Trophoblast cell (in vitro differentiated cells and primary cell): ENCODE results near the gene VPS9D1.

Source experiments
- DNase-seq, 2 donors: peaks; one replicate each; pipeline ENCODE4 v3.0.0-alpha.2; 2016
- H2AFZ ChIP-seq: 2 replicates; pipeline ENCODE4 v1.6.1; 2013; ENCODE audit warnings: low read length, moderate library complexity, mild to moderate bottlenecking; ENCODE audit not compliant: insufficient read depth, poor library complexity
- H2AK5ac ChIP-seq: 2 replicates; pipeline ENCODE4 v1.6.1; 2013; ENCODE audit warnings: mild to moderate bottlenecking, low read length
- H2BK120ac ChIP-seq: 2 replicates; pipeline ENCODE4 v1.6.1; 2013; ENCODE audit warnings: low read length, mild to moderate bottlenecking, moderate library complexity; ENCODE audit not compliant: insufficient read depth, poor library complexity
- H2BK12ac ChIP-seq: 2 replicates; pipeline ENCODE4 v1.6.1; 2013; ENCODE audit warnings: mild to moderate bottlenecking, low read length, moderate library complexity
- H2BK5ac ChIP-seq: 2 replicates; pipeline ENCODE4 v1.6.1; 2013; ENCODE audit warnings: low read length, low read depth, moderate library complexity, mild to moderate bottlenecking; ENCODE audit not compliant: poor library complexity
- H3K14ac ChIP-seq: 2 replicates; pipeline ENCODE4 v1.6.1; 2013; ENCODE audit warnings: mild to moderate bottlenecking, low read length
- H3K18ac ChIP-seq: 2 replicates; pipeline ENCODE4 v1.6.1; 2013; ENCODE audit warnings: mild to moderate bottlenecking, low read length
- H3K23ac ChIP-seq: 2 replicates; pipeline ENCODE4 v1.6.1; 2013; ENCODE audit warnings: low read length
- H3K27ac ChIP-seq: 2 replicates; pipeline ENCODE4 v1.5.1; 2013; ENCODE audit warnings: low read depth, mild to moderate bottlenecking, inconsistent platforms, low read length, moderate library complexity
- H3K27me3 ChIP-seq: 2 replicates; pipeline ENCODE4 v1.6.1; 2013; ENCODE audit warnings: inconsistent platforms, mild to moderate bottlenecking, low read length, moderate library complexity; ENCODE audit not compliant: insufficient read depth
- H3K36me3 ChIP-seq, 2 experiments: 1 replicate in 1 of 2; 2 replicates in 1 of 2; pipeline ENCODE4 v1.6.1; 2013; ENCODE audit warnings: low read length in 2 of 2, mild to moderate bottlenecking in 2 of 2, moderate library complexity in 1 of 2; ENCODE audit not compliant: insufficient read depth in 2 of 2, control insufficient read depth in 1 of 2
- H3K4ac ChIP-seq: 2 replicates; pipeline ENCODE4 v1.6.1; 2013; ENCODE audit warnings: low read depth, mild to moderate bottlenecking, low read length, moderate library complexity
- H3K4me1 ChIP-seq, 2 experiments: 1 replicate in 1 of 2; 2 replicates in 1 of 2; pipeline ENCODE4 v1.6.1; 2013; ENCODE audit warnings: low read length in 2 of 2, mild to moderate bottlenecking in 2 of 2, moderate library complexity in 1 of 2; ENCODE audit not compliant: insufficient read depth in 2 of 2, control insufficient read depth in 1 of 2
- H3K4me2 ChIP-seq: 2 replicates; pipeline ENCODE4 v1.6.1; 2013; ENCODE audit warnings: inconsistent platforms, mild to moderate bottlenecking, low read length, moderate library complexity
- H3K4me3 ChIP-seq: 2 replicates; pipeline ENCODE4 v1.5.1; 2013; ENCODE audit warnings: mild to moderate bottlenecking, low read depth, low read length, inconsistent platforms
- H3K79me1 ChIP-seq: one replicate; pipeline ENCODE4 v1.6.1; 2013; ENCODE audit warnings: low read length
- H3K79me2 ChIP-seq: 2 replicates; pipeline ENCODE4 v1.6.1; 2013; ENCODE audit warnings: low read length, mild to moderate bottlenecking; ENCODE audit not compliant: control insufficient read depth, insufficient read depth, poor library complexity
- H3K9ac ChIP-seq: 2 replicates; pipeline ENCODE4 v1.6.1; 2013; ENCODE audit warnings: mild to moderate bottlenecking, low read length
- H3K9me3 ChIP-seq: 2 replicates; pipeline ENCODE4 v1.6.1; 2013; ENCODE audit warnings: low read depth, mild to moderate bottlenecking, control low read depth, inconsistent platforms, low read length; ENCODE audit not compliant: insufficient read depth
- H4K12ac ChIP-seq: 2 replicates; pipeline ENCODE4 v1.6.1; 2013; ENCODE audit warnings: low read depth, mild to moderate bottlenecking, low read length, moderate library complexity
- H4K8ac ChIP-seq: 2 replicates; pipeline ENCODE4 v1.6.1; 2013; ENCODE audit warnings: low read depth, mild to moderate bottlenecking, low read length, moderate library complexity
- H4K91ac ChIP-seq: one replicate; pipeline ENCODE4 v1.6.1; 2013; ENCODE audit warnings: low read depth, mild to moderate bottlenecking, low read length, moderate library complexity
- WGBS: extraction: QIAGEN DNeasy Blood & Tissue Kit; methylation state at CpG from one replicate; pipeline ENCODE4 v1.1.7; 2013; ENCODE audit warnings: missing lambda C conversion rate; ENCODE audit not compliant: insufficient read length, insufficient coverage; ENCODE audit errors: extremely low coverage; 5-methylcytosine and 5-hydroxymethylcytosine counted together

Gene VPS9D1

GRCh38 chr16:89706518-89707260, 14.0 kb downstream of the VPS9D1 start:
- H2BK120ac ChIP-seq: no peak overlapping the region
- no peaks in the 10 kb centered on the region for H3K9me3 ChIP-seq
- H3K79me2 ChIP-seq: no peaks in the 10 kb centered on the region
- peaks cover 2 to 3% of the 10 kb centered on the region in 2 experiments for H3K4me1 ChIP-seq
- no peak overlapping the region for H2BK5ac ChIP-seq
- no peak overlapping the region for H3K23ac ChIP-seq
- H3K36me3 ChIP-seq: no peaks in the 10 kb centered on the region
- no peaks in the 10 kb centered on the region for H3K79me1 ChIP-seq
- no peak overlapping the region for H2AFZ ChIP-seq
- no peak overlapping the region for H3K9ac ChIP-seq
- no peak overlapping the region for H4K91ac ChIP-seq
- WGBS: no CpG with 5 or more reads among the region's 14 CpGs
- no peak overlapping the region for H4K12ac ChIP-seq
- H3K27me3 ChIP-seq: no peaks in the 10 kb centered on the region
- no peak for DNase-seq
- no peak overlapping the region for H2BK12ac ChIP-seq
- no peak overlapping the region for H4K8ac ChIP-seq
- H3K27ac ChIP-seq: no peak overlapping the region
- H2AK5ac ChIP-seq: no peak overlapping the region
- H3K18ac ChIP-seq: no peak overlapping the region
- no peak overlapping the region for H3K4ac ChIP-seq
- H3K4me2 ChIP-seq: no peak overlapping the region
- H3K14ac ChIP-seq: no peak overlapping the region
- no peak overlapping the region for H3K4me3 ChIP-seq

- DNase-seq: no peak
- Histone ChIP-seq H3K27me3 (no peaks in the 10 kb centered on the region), H4K91ac (no peak overlapping the region), H4K8ac (no peak overlapping the region), H3K4ac (no peak overlapping the region), H4K12ac (no peak overlapping the region), H2BK12ac (no peak overlapping the region), H3K9me3 (no peaks in the 10 kb centered on the region), H3K23ac (no peak overlapping the region), H3K4me3 (no peak overlapping the region), H2AK5ac (no peak overlapping the region), H3K27ac (no peak overlapping the region), H2BK5ac (no peak overlapping the region), H3K36me3 (no peaks in the 10 kb centered on the region), H2AFZ (no peak overlapping the region), H3K79me1 (peaks cover 11% of the 10 kb centered on the region), H3K9ac (no peak overlapping the region), H3K4me2 (no peak overlapping the region), H3K79me2 (peaks cover 2% of the 10 kb centered on the region), H3K14ac (no peak overlapping the region), H2BK120ac (no peak overlapping the region), H3K4me1 (peaks cover 9 to 11% of the 10 kb centered on the region in 2 experiments), H3K18ac (no peak overlapping the region)
- no CpG with 5 or more reads among the region's 15 CpGs for WGBS
These were observed 15.7 kb downstream of the VPS9D1 start for GRCh38 chr16:89705006-89705405.

- Histone ChIP-seq H4K91ac (no peak overlapping the region), H2BK12ac (no peak overlapping the region), H2AFZ (no peak overlapping the region), H3K9ac (no peak overlapping the region), H3K14ac (no peak overlapping the region), H3K4me3 (no peak overlapping the region), H2BK5ac (no peak overlapping the region), H2AK5ac (no peak overlapping the region), H4K8ac (no peak overlapping the region), H3K9me3 (no peaks in the 10 kb centered on the region), H3K36me3 (no peaks in the 10 kb centered on the region), H3K4ac (no peak overlapping the region), H3K4me2 (no peak overlapping the region), H3K4me1 (peaks cover 13 to 14% of the 10 kb centered on the region in 2 experiments), H4K12ac (no peak overlapping the region), H2BK120ac (no peak overlapping the region), H3K18ac (no peak overlapping the region), H3K79me2 (peaks cover 2% of the 10 kb centered on the region), H3K79me1 (peaks cover 11% of the 10 kb centered on the region), H3K23ac (no peak overlapping the region), H3K27ac (no peak overlapping the region), H3K27me3 (no peaks in the 10 kb centered on the region)
- WGBS: no CpG with 5 or more reads among the region's 13 CpGs
- DNase-seq: no peak
These were observed 16.4 kb downstream of the VPS9D1 start for GRCh38 chr16:89704281-89704680.

- peak within 1 kb of the TSS; percentile 1 for H3K4ac ChIP-seq
- H3K36me3 ChIP-seq: peaks cover 13 to 15% of the 10 kb centered on the region in 2 experiments
- no peaks in the 10 kb centered on the region for H3K27me3 ChIP-seq
- peak within 1 kb of the TSS; percentile 10 for H2BK120ac ChIP-seq
- H4K12ac ChIP-seq: peak within 1 kb of the TSS; percentile 16
- H2AK5ac ChIP-seq: peak within 1 kb of the TSS; percentile 61
- H2BK12ac ChIP-seq: no peak within 1 kb of the TSS
- H3K9me3 ChIP-seq: no peaks in the 10 kb centered on the region
- H3K4me2 ChIP-seq: peak within 1 kb of the TSS; percentile 89
- peak within 1 kb of the TSS; percentile 84 for H3K4me3 ChIP-seq
- DNase-seq: peak; percentile 97 to 98
- H3K79me2 ChIP-seq: peaks cover 2% of the 10 kb centered on the region
- peak within 1 kb of the TSS; percentile 79 for H3K14ac ChIP-seq
- no peak within 1 kb of the TSS for H2BK5ac ChIP-seq
- H3K18ac ChIP-seq: peak within 1 kb of the TSS; percentile 9
- peak within 1 kb of the TSS; percentile 71 for H4K8ac ChIP-seq
- peaks cover 11% of the 10 kb centered on the region for H3K79me1 ChIP-seq
- H2AFZ ChIP-seq: peak within 1 kb of the TSS; percentile 99
- H3K27ac ChIP-seq: peak within 1 kb of the TSS; percentile 28
- H3K9ac ChIP-seq: no peak within 1 kb of the TSS
- WGBS: no CpG with 5 or more reads among the region's 97 CpGs
- H3K23ac ChIP-seq: no peak within 1 kb of the TSS
- H4K91ac ChIP-seq: peak within 1 kb of the TSS; percentile 53
- H3K4me1 ChIP-seq: peaks cover 13 to 14% of the 10 kb centered on the region in 2 experiments
These were observed 19.0 kb downstream of the VPS9D1 start, which contains the start of gene SPATA2L for GRCh38 chr16:89701425-89702406. SPATA2L (minus strand) TSS chr16:89701705; CDS start chr16:89701232, 473 bp downstream.
